OCI-LY3 (cell line): ENCODE measurements around the gene CACNA1G.

Experiments
- H2AFZ ChIP-seq: fragments of 200-600, 300-600 bp; shearing (Covaris generic); 2 replicates; pipeline ENCODE4 v1.6.0; 2014; ENCODE audit warnings: antibody characterized with exemption, low read depth, low read length
- H3K27ac ChIP-seq: fragments of 200-600, 300-600 bp; sonication (generic); 2 replicates; pipeline ENCODE4 v1.5.1; 2014; ENCODE audit warnings: mild to moderate bottlenecking, low read length, moderate library complexity, mixed read lengths
- H3K27me3 ChIP-seq: fragments of 200-600, 300-600 bp; sonication (generic); 2 replicates; pipeline ENCODE4 v1.6.1; 2014; ENCODE audit warnings: low read depth, low read length, mixed read lengths
- H3K36me3 ChIP-seq: fragments of 200-600, 300-600 bp; sonication (generic); replicated peaks from 2 replicates; pipeline ENCODE3; 2014; ENCODE audit warnings: low read depth, low read length, mixed read lengths
- H3K4me1 ChIP-seq: fragments of 300-600, 200-600 bp; sonication (generic); 2 replicates; pipeline ENCODE4 v1.6.1; 2014; ENCODE audit warnings: low read length, mixed read lengths
- H3K4me2 ChIP-seq: fragments of 200-600, 300-600 bp; sonication (generic); 2 replicates; pipeline ENCODE4 v1.6.1; 2014; ENCODE audit warnings: low read length, mixed read lengths
- H3K4me3 ChIP-seq: fragments of 300-600, 200-600 bp; sonication (generic); 2 replicates; pipeline ENCODE4 v1.5.1; 2014; ENCODE audit warnings: antibody characterized with exemption, mild to moderate bottlenecking, low read length, moderate library complexity
- H3K79me2 ChIP-seq: fragments of 300-600, 200-600 bp; shearing (Covaris generic); 2 replicates; pipeline ENCODE4 v1.6.1; 2014; ENCODE audit warnings: mild to moderate bottlenecking, low read length, mixed read lengths
- H3K9ac ChIP-seq: fragments of 300-600, 200-600 bp; shearing (Covaris generic); 2 replicates; pipeline ENCODE4 v1.6.0; 2014; ENCODE audit warnings: mild to moderate bottlenecking, low read length, moderate library complexity
- H3K9me3 ChIP-seq: fragments of 200-600, 300-600 bp; shearing (Covaris generic); 2 replicates; pipeline ENCODE4 v1.6.1; 2014; ENCODE audit warnings: low read length, mixed read lengths; ENCODE audit not compliant: insufficient read depth
- H4K20me1 ChIP-seq: fragments of 200-600, 300-600 bp; sonication (generic); 2 replicates; pipeline ENCODE4 v1.6.1; 2016; ENCODE audit warnings: low read length, mixed read lengths; ENCODE audit not compliant: insufficient read depth
- CTCF ChIP-seq: fragments of 200-600, 300-600 bp; sonication (generic); IDR thresholded peaks from 2 replicates; pipeline ENCODE4 v1.5.1; 2014; ENCODE audit warnings: antibody characterized with exemption, low read length, low read depth
- EZH2phosphoT487 ChIP-seq: fragments of 200-600 bp; shearing (Covaris generic); IDR thresholded peaks from 2 replicates; pipeline ENCODE4 v1.6.1; 2018; ENCODE audit warnings: antibody characterized with exemption, mixed run types, low read depth

Gene CACNA1G

GRCh38 chr17:50566886-50567285 lies 6.4 kb downstream of the CACNA1G start:
- H3K27ac ChIP-seq: no peak overlapping the region
- H3K9ac ChIP-seq: no peak overlapping the region
- H3K4me2 ChIP-seq: no peak overlapping the region
- peaks cover 58% of the 10 kb centered on the region for H3K27me3 ChIP-seq
- no peaks in the 10 kb centered on the region for H3K79me2 ChIP-seq
- no peaks in the 10 kb centered on the region for H3K4me1 ChIP-seq
- no peak overlapping the region for H2AFZ ChIP-seq
- H3K9me3 ChIP-seq: no peaks in the 10 kb centered on the region
- no peaks in the 10 kb centered on the region for H3K36me3 ChIP-seq
- H4K20me1 ChIP-seq: no peaks in the 10 kb centered on the region
- no peak for TF ChIP-seq EZH2phosphoT487
- TF ChIP-seq CTCF: no peak
- H3K4me3 ChIP-seq: no peak overlapping the region

- Histone ChIP-seq H3K36me3 (no peaks in the 10 kb centered on the region), H3K27me3 (peaks cover 42% of the 10 kb centered on the region), H3K9me3 (no peaks in the 10 kb centered on the region), H3K79me2 (no peaks in the 10 kb centered on the region), H3K4me3 (no peak overlapping the region), H3K4me1 (no peaks in the 10 kb centered on the region), H3K27ac (no peak overlapping the region), H2AFZ (no peak overlapping the region), H4K20me1 (no peaks in the 10 kb centered on the region), H3K4me2 (no peak overlapping the region), H3K9ac (no peak overlapping the region)
- TF ChIP-seq CTCF: no peak
- TF ChIP-seq EZH2phosphoT487: no peak
These were observed 8.1 kb downstream of the CACNA1G start for GRCh38 chr17:50568659-50569058.

- Histone ChIP-seq H3K27ac (no peak overlapping the region), H3K4me2 (no peak overlapping the region), H3K79me2 (no peaks in the 10 kb centered on the region), H3K9ac (no peak overlapping the region), H3K9me3 (no peaks in the 10 kb centered on the region), H2AFZ (no peak overlapping the region), H4K20me1 (no peaks in the 10 kb centered on the region), H3K4me3 (no peak overlapping the region), H3K4me1 (no peaks in the 10 kb centered on the region), H3K36me3 (no peaks in the 10 kb centered on the region), H3K27me3 (peaks cover 38% of the 10 kb centered on the region)
- TF ChIP-seq EZH2phosphoT487 (no peak), CTCF (no peak)
These were observed 9.1 kb downstream of the CACNA1G start for GRCh38 chr17:50569592-50569991.

GRCh38 chr17:50570032-50570431 lies 9.5 kb downstream of the CACNA1G start:
- TF ChIP-seq EZH2phosphoT487 (no peak), CTCF (no peak)
- H4K20me1 ChIP-seq: no peaks in the 10 kb centered on the region
- H3K27ac ChIP-seq: no peak overlapping the region
- H2AFZ ChIP-seq: no peak overlapping the region
- no peak overlapping the region for H3K9ac ChIP-seq
- no peaks in the 10 kb centered on the region for H3K79me2 ChIP-seq
- peaks cover 34% of the 10 kb centered on the region for H3K27me3 ChIP-seq
- no peaks in the 10 kb centered on the region for H3K36me3 ChIP-seq
- H3K4me2 ChIP-seq: no peak overlapping the region
- no peaks in the 10 kb centered on the region for H3K9me3 ChIP-seq
- H3K4me1 ChIP-seq: no peaks in the 10 kb centered on the region
- no peak overlapping the region for H3K4me3 ChIP-seq
